NCI-H446 treated with DMSO at 0.1 percent for 48 hours (cell line): ENCODE data around the gene OAT.

Experiments
- DNase-seq: peaks from one replicate; lab custom pipeline; 2025; lab: John Stamatoyannopoulos, UW

OAT gene

DNA sequence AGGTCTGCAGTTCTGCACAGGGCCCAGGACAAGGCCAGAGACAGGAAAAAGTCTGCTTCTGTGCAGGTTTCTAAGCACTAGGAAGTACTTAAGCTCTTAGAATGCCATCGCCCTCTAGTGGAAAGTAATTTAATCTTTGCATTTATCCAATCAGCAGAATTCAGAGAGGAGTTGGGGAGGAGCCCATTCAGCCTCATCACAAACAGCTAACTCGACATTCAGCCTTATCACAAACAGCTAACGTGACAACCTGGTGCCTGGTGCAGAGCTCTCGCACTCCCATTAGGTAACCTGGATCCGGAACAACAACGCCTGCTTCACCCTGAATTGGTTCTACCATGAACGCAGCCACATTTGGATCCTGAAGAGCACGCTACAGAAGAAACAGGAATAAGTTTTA is 15.2 kb downstream of the OAT start:
- DNase-seq, result peak; percentile 21

DNA sequence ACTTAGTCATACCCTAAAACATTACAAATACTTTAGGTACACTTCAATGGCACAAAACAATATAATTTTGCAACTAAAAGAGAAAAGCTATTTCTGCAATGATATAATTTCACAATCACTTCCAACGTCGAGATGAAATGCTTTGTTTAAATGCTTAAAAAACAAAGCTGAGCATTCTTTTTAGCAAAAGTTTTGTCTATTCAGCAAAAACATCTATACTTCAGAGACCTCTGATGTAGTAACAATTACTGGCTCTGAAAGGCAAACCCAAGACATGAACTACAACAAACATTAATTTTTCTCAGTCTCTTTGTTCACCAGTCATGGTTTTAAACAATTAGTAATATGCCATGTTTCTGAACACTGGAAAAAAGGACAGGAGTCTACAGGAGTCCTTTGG is 16.4 kb downstream of the OAT start:
- DNase-seq, result no peak

DNA sequence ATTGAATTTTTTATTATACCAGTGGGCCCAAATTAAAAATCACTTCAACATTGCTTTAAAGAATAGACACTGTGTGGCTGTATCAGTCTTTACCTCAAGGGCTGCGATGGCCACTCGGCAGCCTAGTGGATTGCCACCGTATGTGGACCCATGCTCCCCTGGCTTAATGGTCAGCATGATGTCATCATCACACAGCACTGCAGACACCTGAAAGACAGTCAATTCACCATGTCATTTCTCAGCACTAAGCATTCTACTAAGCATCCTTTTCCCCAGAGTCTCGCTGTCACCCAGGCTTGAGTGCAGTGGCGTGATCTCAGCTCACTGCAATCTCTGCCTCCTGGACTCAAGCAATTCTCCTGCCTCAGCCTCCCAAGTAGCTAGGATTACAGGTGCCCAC is 17.1 kb downstream of the OAT start:
- no peak for DNase-seq

DNA sequence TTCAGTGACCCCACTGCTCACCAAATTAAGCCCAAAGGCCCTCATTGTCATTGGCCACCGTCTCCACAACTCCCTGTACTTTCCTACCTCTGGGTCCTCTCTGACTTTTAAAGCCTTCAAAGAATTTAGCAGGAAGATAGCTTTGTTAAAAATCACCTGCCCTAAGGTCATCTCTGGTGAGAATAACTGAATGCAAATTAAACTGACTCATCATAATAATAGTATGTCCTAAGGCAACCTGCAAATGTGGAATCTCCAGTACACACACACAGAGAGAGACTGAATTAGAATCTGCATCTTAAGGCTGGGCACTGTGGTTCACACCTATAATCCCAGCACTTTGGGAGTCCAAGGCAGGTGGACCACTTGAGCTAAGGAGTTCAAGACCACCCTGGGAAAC is 24.1 kb downstream of the OAT start:
- no peak for DNase-seq

DNA sequence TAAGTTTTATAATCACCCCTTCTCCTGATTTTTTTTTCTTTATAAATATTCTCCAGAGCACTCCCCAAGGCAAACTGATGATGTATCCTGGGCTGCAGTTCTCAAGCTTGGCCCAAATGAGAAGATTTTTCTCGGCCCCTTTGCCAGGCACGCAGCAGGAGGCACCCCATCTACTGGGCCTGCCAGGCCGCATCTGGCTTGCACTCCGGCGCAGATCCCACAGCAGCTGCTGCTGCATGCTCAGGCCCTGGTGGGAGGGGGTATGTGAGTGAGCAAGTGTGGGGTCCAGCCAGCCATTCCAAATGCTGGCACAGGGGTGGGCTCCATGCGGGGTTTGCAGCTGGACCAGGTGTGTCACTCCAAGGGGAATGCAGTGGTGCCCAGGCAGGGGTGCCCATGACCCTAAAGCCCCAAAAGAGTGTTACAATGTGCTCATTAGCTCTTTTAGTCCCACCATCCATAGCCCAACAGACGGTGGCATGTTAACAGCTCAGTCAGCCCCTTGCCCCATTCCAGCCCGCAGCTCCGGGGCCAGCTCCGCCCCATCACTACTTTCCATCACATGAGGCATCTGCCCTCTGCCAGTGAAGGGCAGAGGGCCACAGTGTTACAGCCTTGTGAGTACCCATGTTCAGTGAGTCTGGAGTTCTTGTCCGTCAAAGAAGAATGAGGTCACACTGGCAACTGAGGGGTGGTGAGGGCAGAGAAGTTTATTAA is 25.9 kb downstream of the OAT start:
- no peak for DNase-seq

DNA sequence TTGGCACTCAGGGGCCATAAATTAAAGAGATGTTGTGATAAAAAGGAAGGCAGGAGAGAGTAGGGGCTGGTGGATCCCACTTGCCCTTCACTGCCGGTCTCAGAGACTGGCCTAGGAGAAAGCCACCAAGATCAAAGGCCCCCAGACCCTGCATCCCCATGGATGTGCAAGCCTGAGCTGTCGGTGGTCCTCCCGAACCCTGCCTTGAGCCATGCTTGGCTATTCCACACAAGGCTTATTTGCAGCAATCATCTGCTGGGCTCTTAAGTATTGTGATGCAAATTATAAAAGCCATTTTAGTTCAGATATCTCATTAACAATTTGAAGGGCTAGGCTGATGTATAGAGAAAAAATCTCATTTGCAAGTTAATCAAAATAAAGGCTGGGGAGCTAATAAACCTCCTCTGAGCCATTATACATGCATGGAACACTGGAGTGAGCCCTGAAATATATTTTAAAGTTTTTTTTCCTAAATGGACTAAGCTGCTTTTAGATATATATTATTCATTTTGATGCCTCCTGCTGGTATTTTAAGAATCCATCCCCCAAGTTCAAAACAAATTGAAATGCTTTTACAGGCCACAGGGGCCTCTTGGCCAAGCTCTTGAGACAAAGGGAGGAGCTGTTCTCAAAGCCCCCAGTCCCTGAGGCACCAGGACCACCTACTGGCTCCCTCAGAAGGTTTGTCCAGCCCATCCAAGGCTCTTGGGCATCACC is 28.1 kb downstream of the OAT start:
- no peak for DNase-seq

DNA sequence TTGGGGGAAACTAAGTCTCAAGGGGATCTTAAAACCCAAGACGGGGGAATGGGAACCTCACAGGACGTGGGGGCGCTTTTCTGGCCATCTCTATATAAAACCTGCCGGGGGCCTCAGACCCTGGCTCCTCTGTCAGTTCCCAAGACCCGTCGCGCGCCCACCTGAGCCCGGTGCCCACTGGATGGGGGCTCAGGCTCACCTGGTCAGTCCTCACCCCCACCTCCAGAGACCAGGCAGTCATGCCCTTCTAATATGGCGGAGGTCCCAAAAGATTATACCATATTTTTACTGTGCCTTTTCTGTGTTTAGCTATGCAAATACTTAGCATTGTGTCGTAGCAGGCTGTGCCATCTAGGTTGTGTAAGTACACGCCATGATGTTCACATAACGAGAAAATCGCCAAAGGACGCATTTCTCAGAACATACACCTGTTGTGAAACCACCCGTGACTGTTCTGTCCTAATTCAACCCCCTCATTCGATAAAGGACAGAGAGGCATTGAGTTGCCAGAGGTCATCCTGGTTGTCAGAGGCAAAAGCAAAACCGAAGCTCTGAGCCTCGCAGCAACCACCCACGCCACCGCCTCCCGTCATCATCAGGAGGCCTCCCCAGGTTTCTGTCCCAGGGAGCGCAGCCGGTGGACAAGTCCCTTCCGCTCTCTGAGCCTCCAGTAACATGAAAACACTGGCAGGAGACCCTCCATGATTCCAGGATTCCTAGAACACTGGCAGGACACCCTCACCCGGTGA is 28.9 kb downstream of the OAT start:
- no peak for DNase-seq

DNA sequence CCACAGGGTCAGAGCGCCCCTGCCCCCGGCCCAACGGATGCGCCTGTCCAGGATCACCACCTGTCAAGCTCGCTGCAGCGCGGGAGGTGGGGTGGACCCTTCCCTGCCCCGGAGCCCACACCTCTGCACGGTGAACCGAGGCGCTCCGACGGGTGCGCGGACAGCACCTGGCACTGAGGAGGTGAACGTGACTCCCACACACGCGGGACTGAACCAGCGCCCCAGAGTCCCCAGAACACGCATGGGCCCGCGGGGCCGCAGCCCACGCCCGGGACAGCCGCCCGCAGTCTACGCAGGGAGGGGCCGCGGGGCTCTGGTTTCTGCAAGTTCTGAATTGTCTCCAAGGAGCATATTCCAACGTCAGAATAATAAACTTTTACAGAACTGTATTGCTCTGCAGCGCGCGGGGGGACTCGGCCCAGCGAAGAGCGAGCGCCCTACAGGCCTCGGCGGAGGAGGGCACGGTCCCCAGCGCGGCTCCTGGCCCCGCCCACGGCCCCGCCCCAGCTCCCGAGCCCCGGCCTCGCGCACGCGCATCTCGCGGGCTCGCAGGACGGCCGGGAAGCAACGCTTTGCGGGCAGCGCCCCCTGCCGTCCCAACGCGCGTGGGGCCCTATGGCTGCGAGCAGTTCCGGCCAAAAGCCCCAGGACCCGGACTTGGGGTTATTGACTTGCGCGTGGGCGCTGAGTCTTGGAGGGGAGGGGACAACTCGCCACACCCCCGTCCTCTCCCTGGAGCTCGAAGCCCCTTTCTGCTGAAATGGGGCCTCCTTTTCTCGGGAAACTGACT is 29.7 kb downstream of the OAT start:
- peak; percentile 5 for DNase-seq

DNA sequence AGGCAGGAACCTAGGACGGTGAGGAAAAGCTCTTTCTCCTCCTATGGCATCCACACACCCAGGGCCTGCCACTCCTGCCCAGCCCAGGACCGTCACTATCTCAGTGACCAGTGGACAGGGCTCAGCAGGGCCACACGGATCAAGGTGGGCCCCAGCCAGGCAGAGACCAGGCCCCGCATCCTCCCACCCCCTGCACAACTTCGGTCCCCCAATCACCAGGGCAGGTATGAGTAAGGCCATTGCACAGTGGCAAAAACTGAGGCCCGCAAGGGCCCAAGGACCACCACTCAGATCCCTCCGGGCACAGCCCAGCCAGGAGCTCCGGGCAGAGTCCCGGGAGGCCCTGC is 30.3 kb downstream of the OAT start:
- DNase-seq, result no peak

DNA sequence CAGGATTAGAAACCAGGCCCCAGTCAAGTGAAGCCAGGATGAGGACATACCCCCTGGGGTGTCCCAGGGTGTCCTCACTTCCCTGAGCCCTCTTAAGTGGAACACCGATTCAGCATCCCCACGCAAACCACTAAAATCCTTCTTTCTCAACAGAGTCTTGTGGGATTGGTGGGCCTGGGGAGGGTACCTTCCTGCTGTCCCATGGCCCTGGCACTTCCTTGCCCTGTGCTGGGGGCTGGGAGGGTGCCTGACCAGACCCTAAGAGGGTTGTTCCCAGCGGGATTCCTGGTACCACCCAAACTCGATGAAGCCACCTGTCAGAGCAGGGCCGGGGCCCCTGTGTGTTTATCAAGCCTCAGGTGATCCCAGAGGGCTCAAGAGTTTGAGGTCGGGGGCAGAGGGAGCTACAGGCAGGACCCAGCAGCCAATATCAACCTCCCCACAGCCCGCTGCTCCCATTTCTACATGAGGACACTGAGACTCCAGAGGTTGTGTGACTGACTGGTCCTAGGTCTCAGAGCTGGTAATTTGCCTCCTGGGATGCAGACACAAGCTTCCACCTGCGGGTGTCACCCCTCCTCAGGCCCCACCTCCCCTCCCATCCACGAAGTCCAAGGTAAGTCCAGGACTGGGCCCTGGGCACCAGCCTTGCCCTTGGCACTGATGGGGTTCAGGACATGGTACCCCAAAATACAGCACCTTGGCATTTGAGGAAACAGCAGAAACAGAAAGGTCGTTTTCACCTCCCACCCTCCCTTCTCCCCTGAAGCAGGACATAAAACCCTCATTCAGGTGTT is 31.4 kb downstream of the OAT start:
- no peak for DNase-seq

DNA sequence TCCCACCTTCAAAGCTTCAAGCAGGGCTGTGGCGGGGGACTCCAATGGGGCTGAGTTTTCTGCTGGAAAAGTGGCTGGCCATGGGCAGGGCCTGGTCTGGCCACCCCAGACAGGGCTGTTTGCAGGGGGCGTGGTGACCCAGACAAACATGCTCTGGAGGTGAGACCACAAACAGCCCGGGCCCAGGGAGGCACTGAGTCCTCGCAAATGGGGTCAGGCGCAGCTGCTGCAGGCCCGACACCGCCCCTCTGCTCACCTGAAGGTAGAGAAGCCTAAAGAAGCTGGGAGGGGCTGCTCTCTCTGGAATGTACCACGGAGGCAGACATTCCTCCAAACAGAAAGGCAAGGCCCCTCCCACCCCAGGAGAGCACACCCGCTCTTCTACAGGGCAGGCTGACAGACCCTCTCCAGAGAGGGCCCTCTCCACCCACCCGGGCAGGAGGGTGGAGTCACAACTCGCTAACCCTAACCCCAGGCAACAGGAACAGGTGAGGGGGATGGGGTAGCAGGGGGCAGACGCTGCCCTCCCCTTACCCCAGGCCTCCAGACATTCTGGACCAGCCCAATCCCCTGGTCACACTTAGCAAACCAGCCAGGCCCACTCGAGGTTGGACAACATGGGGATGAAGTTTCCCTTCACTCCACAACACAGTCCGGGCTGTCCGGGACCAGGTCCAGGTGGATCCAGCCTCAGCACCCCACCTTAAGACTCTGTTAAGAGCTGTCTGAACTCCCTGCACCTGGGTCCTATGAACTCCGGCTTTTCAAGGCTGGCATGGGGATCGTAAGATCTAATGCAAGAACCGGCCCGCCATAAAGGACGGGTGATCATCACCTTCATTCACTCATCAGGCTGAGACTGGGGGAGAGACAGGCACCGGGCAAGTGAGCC is 32.3 kb downstream of the OAT start:
- DNase-seq, result no peak

DNA sequence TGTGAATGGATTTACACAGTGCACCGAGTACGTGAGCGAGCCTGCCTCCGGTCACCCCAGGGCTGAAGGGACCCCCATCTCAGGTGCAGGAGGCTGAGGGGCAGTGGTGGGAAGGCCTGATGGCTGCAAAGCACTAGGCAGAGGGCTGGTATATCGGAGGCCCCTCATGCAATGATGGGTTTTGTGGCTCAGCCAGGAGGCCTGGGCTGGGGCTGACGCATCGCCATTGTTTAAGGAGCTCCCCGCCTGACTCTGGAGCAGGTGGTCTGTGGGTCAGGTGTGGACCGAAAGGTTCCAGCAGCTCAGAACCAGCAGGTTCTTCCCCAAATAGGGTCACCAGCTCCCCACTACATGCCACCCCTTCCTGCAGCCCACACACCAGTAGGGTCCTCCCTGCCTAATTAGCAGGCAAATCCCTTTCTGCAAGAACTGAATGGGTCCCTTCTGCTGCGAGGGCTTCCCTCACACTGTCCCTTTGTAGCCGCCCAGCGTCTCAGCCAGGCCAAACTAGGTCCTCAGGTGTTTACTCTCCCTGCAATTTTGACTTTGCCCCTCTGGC is 33.0 kb downstream of the OAT start:
- DNase-seq, result no peak

DNA sequence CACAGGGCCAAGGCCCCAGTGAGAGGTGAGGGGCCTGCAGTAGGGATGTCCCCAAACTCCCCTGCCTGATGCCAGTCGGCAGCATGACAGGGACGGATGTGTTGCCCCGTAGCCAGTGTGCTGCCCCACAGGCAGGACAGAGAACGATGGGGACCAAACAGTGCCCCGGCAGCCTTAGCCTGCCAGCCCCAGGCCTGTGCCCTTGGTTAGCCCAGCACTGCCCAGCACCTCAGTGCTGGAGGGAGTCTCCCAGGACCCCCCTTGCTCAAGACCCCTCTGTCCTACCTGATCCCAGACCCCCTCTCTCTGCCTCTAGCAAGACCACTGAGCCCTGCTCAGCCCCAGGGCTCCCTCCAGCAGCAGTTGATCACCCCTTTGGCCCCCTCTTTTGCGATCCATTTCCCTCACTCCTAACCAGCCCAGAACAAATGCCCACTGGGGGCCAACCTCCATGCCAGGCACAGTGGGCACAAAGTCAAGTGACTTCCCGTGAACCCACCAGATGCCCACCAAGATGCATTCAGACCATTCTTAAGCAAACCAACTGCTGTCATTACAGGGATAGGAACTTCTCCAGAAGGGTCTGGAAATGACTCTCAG is 34.0 kb downstream of the OAT start:
- DNase-seq, result no peak

DNA sequence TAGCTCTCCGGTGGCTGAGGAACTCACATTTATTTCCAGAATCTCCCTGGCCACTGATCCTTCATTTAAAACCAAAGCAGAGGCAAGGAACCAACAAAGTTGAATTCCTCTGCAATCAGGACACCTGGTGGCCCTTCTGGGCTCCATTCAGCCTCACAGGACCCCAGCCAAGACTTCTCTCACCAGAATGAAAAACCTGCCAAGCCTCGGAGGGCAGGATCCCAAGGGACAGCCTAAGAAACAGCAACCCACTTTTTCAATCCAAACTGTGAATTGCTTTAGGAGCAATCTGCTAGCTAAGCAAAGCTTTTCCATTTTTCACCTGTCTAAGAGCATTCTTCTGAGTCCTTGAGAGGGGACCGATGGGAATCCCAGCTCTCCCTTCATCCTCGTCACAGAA is 34.6 kb downstream of the OAT start:
- no peak for DNase-seq

DNA sequence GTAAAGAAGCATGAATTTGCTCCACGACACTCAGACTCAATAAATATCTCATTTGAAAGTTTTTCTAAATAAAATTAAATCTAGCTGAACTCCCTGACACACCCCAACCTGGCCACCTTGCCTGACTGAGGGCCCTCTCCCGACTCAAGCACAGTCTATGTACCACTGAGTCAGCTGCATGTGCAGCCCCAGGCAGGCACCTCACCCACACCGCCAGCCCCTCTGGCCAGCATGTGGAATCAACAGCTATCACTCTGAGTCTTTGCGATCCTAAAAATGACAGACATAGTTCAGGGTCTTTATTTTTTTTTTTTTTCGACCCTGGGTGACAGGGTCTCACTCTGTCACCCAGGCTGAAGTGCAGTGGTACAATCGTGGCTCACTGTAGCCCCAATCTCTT is 35.2 kb downstream of the OAT start:
- DNase-seq, result no peak

DNA sequence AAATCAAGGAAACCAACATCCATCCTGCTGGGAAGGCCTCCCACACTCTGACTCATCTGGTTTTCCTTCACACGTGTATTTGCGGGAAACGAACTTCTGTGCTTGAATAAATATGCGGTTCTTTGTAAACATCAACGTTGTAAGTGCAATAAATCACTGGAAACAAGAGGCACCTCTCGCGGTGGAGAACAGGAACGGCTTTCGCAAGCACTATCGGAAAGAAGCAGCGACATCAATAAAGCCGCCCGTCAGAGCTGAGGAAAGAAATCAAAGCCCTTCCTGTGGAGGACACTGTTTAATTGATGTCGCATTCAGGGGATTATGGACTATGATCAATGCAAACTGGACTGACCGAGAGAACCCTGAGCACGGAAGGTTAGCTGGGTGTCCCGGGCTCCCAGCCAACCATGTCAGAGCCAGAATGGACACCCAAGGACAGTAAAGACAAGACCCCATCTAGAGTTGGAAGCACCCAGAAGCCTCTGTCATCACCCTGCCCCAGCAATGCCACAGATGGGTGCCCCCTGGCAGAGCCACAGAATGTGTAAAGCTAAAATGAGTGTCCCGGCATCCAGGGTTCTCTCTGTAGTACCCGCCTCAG is 37.6 kb downstream of the OAT start:
- DNase-seq, result no peak

DNA sequence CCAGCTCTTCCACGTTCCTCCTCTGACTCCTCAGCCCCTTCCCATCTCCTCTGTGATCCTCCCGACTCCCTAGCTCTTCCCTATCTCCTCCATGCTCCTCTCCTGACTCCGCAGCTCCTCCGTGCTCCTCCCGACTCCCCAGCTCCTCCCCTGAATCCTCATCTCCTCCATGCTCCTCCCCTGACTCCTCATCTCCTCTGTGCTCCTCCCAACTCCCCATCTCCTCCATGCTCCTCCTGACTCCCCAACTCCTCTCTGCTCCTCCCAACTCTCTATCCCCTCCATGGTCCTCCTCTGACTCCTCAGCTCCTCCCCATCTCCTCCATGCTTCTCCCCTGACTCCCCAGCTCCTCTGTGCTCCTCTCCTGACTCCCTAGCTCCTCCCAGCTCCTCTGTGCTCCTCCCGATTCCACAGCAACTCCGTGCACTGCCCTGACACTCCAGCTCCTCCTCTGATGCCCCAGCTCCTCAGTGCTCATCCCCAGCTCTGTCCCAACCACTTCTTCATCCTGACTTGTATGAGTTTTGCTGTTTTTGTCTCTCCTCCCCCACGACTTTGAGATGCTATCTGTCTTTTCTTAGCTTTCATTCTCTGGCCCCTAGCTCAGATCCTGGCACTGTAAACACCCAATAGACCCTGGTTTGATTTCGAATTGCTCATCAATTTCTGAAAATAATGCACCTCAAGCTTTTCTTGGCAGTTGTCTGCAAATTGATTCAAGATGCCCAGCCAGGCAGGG is 38.3 kb downstream of the OAT start:
- no peak for DNase-seq

DNA sequence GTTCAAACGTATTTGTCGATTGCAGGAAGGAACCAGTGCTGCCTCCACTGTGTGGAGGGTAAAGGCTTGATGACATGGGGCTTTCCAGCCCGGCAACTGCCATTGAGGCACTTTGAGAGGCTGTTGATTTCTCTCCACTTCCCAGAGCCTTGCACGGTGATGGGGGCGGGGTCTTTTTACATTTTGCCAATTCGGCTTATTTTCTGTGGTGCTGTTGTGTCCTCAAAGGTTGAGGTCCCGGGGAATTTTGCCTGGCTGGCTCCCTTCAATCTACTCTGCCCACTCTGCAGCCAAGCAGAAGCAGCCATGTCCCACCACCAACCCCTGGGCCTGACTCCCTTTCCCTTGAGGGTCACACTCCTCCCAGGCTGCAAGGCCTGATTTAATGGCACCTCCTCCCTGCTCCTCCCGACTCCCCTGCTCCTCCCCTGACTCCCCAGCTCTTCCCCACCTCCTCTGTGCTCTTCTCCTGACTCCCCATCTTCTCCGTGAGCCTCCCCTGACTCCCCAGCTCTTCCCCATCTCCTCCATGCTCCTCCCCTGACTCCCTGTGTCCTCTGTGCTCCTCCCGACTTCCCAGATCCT is 39.0 kb downstream of the OAT start:
- DNase-seq, result no peak
